SK-N-MC (cell line): ENCODE results near the gene AP3B2.

Experiments
- EZH2 ChIP-seq: fragments of 200-600 bp; sonication (generic); IDR thresholded peaks from one replicate; pipeline ENCODE4 v1.6.1; 2017; ENCODE audit warnings: antibody characterized with exemption
- POLR2AphosphoS5 ChIP-seq: IDR thresholded peaks from 2 replicates; pipeline ENCODE4 v1.6.1; 2012; ENCODE audit warnings: mild to moderate bottlenecking, low read depth, low read length, borderline replicate concordance

DNA sequence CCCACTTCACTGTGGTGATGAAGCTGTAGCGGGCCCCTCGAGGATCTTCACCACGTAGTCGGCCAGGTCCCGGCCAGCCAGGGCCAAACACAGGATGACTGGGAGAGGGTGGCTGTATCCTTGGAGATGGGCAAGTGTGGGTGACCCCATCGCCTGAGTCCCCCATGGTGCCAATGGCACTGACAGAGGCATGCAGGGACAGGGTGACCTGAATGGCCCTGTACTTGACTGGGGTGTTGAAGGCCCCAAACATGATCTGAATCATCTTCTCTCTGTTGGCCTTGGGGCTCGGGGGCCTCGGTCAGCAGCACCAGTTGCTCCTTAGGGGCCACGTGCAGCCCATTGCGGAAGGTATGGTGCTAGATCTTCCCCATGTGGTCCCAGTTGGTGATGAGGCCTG lies 17.1 kb upstream of the AP3B2 start:
- TF ChIP-seq EZH2 (no peak), POLR2AphosphoS5 (no peak)
